GM19023 (cell line): Measurements from ENCODE around the gene STEAP1B.
"Not testable (repeated sequence)": the region's sequence is repeated elsewhere in the genome, so short reads cannot be mapped to it uniquely, and the experiment has no call there.

Experiments
- ATAC-seq: cut with Tn5 transposase; IDR thresholded peaks from one replicate; pipeline ENCODE4 v1.9.1; 2021; ENCODE audit warnings: mild to moderate bottlenecking, moderate library complexity; ENCODE audit not compliant: unreplicated experiment

STEAP1B gene

DNA sequence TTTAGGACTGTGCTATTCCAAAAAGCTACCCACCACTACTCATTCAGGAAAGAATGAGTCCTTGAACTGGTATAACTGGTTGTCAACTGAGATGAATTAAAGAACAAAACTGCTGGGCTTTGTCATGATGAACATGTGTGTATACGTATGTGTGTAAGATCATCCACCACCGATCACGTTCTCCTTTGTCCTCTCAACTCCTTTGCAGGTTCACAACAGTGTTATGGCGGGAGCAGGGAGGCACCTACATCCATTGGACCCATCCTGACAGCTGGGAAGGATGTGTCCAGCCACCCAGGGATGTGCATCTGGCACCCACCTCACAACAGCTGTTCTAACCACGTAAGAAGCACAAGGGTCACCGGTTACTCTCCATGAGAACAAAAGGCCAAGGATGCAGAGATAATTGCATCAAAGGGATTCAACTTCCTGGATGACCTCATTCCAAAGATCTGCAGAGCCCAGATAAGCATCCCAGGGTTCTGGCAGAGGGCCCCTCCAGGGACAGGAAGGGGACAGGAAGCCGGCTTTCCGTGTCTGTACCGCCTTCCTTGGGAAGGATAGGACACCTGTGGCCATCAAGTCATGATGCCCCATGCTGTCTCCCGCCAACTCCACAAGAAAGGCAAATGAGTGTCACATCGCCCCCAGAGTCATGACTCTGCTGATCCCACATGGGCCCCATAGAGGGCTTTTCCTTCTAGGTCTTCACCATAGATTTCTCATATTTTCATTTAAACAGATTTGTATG lies 66.1 kb downstream of the STEAP1B start:
- ATAC-seq: no peak

- not testable (repeated sequence) for ATAC-seq
These were observed 66.8 kb downstream of the STEAP1B start for GRCh38 chr7:22433165-22433700.

- ATAC-seq: no peak
These were observed 67.7 kb downstream of the STEAP1B start for GRCh38 chr7:22432203-22432718.

DNA sequence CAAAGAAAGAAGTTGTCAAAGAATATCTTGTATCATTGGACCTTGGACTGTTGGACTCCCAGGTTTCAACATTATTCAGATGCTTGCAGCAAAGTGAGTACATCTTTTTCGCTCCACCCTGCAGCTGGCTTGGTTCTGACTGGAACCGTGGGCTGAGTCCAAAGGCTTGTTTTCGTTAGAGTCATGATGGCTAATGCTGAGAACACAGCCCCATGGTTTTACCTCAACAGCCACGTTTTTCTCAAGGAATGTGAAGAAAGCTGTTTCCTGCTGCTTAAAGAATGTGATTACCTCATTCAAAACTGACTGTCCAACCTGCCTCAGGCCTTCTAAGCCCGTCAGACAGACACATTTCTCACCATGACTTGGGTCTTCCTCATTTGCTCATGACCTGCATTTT lies 69.5 kb downstream of the STEAP1B start:
- no peak for ATAC-seq

- ATAC-seq: no peak
These were observed 70.6 kb downstream of the STEAP1B start for GRCh38 chr7:22429386-22429785.

- no peak for ATAC-seq
These were observed 72.1 kb downstream of the STEAP1B start for GRCh38 chr7:22427855-22428254.

DNA sequence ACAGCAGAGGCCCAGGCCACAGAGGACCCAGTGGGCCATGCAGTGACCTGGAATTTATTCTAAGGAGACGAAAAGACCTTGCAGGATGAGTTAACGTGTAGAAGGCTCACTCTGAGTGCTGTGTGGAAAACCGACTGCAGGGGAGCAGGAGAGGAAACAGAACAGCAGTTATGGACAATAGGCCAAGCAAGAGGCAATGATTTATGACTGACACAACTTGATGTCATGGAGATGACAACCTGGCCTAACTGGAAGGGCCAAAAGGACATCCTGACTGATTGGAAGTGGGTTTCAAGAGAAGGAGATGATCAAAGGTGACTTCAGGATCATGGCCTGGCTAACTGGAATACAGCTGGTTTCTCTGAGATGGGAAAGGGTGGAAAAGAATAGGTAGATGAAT lies 72.9 kb downstream of the STEAP1B start:
- no peak for ATAC-seq

DNA sequence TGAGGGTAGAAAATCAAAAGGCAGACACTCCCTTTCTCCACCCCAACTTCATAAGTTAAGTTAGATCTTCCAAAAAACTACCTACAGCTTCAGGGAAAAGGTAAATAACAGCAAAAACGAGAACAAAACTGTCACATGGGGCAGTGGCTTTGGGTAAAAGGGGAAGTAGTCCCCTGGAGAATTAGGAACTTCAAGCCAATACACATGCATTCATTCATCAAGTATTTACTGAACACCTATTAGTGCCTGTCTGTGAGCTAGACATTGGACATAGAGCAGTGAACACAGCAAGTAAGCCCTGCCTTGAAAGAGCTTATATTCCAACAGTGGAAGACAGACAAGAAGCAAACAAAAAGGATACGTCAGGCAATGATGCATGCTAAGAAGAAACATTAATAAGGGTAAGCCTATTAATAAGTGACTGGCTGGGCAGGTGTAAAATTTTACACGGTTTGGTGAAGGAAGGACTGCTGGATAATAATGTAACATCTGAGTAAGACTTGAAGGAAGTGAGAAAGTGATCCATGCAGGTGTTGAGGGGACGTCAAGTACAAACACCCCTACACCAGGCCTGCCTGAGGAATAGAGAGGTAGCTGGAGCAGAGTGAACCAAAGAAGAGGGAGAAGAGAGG lies 73.4 kb downstream of the STEAP1B start:
- ATAC-seq: no peak

GRCh38 chr7:22425361-22425760 lies 74.6 kb downstream of the STEAP1B start:
- ATAC-seq: no peak

DNA sequence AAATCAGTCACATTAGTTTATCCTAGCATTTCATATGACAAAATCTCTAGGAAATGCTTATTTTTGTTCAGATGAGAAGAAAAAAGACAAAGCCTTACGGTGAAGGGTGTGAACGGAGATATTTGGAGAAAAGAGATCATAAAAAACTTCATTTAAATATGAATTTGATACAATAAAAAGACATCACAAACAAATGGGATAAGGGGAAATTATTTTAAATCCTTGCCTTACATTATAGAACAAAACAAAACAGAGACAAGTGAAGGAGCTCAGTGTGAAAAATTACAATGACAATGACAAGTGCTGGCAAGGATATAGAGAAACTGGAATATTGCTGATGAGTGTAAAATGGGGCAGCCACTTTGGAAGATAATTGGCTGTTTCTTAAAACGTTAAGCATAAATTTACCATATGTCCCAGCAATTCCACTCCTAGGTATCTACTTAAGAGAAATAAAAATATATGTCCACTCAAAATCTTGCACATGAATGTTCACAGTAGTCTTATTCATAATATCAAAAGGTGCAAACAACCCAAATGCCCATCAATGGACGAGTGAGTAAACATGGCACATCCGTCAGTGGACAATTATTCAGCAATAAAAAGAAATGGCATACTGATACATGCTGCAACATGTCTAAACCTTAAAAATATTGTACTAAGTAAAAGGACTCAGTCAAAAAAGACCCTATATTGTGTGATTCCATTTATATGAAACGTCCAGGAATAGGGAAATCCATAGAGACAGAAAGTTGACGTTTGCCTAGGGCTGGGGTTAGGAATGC lies 77.0 kb downstream of the STEAP1B start:
- no peak for ATAC-seq

- no peak for ATAC-seq
These were observed 78.9 kb downstream of the STEAP1B start for GRCh38 chr7:22420973-22421635.

DNA sequence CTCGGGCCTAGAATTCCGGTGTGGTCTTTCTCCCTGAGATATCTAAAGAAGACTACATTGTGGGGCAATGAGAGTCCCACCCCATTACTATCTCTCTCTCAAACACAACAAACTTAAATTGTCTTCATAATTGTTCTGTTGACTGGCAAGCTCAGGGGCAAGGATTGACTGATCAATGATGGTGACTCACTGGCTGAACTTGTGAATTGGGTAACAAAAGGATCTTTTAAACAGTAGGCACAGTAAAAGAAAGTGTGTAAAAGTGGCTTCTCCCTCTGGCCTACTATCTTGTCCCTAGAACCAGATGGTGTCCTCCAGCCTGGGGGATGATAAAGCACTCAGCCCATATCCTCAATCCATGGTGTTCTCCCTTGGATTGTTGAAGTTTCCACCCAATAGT lies 80.0 kb downstream of the STEAP1B start:
- ATAC-seq: no peak

GRCh38 chr7:22419488-22419887 lies 80.5 kb downstream of the STEAP1B start:
- no peak for ATAC-seq

DNA sequence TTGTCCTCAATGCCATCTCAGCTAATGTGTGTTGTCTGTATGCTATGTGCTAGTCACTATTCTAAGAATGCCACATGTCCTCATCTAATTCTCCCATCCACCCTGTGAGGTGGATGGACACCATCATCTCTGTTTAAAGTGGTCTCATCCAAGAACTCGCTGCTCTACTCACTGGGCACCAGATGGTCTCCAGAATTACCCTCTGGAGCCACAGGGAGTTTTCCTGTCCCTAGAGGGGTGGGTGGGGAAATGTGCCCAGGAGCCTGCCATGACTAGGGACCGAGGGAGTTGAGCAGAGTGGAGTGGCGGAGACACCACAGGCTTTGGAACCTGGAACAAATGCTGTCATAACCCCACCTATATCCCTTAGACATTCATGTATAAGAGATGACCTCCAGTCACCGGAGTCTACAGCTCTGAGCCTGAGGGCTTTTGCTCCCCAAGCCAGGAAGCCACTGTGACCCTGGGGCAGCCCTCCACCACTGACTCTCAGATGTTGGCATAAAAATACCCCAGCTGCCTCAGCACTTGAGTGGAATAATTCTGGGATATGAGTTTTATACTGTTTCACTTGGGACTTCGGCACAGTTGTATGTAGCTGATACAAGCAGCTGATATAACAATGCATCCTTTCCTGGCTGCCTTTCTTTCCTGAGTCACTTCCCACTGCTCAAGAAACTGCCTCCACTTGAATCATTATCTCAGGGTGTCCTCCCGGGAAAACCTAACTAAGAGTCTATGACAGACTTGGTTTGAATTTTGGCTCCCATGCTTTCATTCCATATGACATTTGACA lies 81.5 kb downstream of the STEAP1B start:
- no peak for ATAC-seq

GRCh38 chr7:22417841-22418240 lies 82.1 kb downstream of the STEAP1B start:
- ATAC-seq: no peak

GRCh38 chr7:22417349-22417748 lies 82.6 kb downstream of the STEAP1B start:
- ATAC-seq: no peak

- ATAC-seq: no peak
These were observed 85.6 kb downstream of the STEAP1B start for GRCh38 chr7:22414424-22414823.

- no peak for ATAC-seq
These were observed 86.8 kb downstream of the STEAP1B start for GRCh38 chr7:22413211-22413610.

GRCh38 chr7:22411977-22412693 lies 87.9 kb downstream of the STEAP1B start:
- no peak for ATAC-seq
